Breast epithelium (tissue), 4 donors: ENCODE results near the gene ST6GALNAC6. TPM values are rescaled to one million over a fixed set of nuclear protein-coding genes. Genes with fewer than 3 reads are reported as not detected.

Source experiments
- DNase-seq, 2 donors: peaks; one replicate each; pipeline ENCODE4 v3.0.0-alpha.2; 2019; ENCODE audit warnings: low spot score in 2 of 2
- H3K27ac ChIP-seq, 2 donors: fragments of 200-600 bp; sonication (generic) in 1 of 2; one replicate each; pipeline ENCODE4 v1.5.1; 2016 to 2019; ENCODE audit warnings: mild to moderate bottlenecking in 1 of 2
- H3K27me3 ChIP-seq, 2 donors: fragments of 200-600 bp; sonication (generic) in 1 of 2; one replicate each; pipeline versions ENCODE4 v1.5.1 to v1.6.0; 2017 to 2019; ENCODE audit warnings: control low read depth in 1 of 2, mild to moderate bottlenecking in 1 of 2
- H3K36me3 ChIP-seq: fragments of 200-600 bp; one replicate; pipeline ENCODE4 v1.5.1; 2019
- H3K4me1 ChIP-seq, 2 donors: fragments of 200-600 bp; sonication (generic); one replicate each; pipeline ENCODE4 v1.5.1; 2016 to 2019; ENCODE audit warnings: control low read depth in 1 of 2
- H3K4me3 ChIP-seq, 3 donors: fragments of 200-600 bp; sonication (generic); 1 replicate in 2 of 3; 2 replicates in 1 of 3; pipeline ENCODE4 v1.5.1; 2016 to 2019; ENCODE audit warnings: mild to moderate bottlenecking in 3 of 3, moderate library complexity in 2 of 3
- H3K9me3 ChIP-seq, 2 donors: fragments of 200-600 bp; sonication (generic) in 1 of 2; one replicate each; pipeline ENCODE4 v1.5.1; 2016 to 2019; ENCODE audit warnings: control low read depth in 1 of 2
- POLR2A ChIP-seq: fragments of 450-650 bp; IDR thresholded peaks from one replicate; pipeline ENCODE4 v1.6.1; 2016; ENCODE audit warnings: antibody characterized with exemption, mild to moderate bottlenecking, moderate library complexity
- POLR2AphosphoS5 ChIP-seq, 3 donors: sonication (generic); formaldehyde crosslinking; IDR thresholded peaks; one replicate each; pipeline ENCODE4 v1.6.1; 2017; ENCODE audit warnings: antibody characterized with exemption in 3 of 3
- intact Hi-C: fragments of 100-400 bp; cut with DNase I; formaldehyde crosslinking; loops from one replicate; pipeline ENCODE4 v1.15.1; 2023; ENCODE audit warnings: low total_unique reads
- total RNA-seq, 3 donors: library from RNA; depleted of rRNA; stranded (reverse); fragments of >200 nt; gene quantifications; one replicate each; pipeline ENCODE4 v1.1.0, GENCODE V29; 2016
- TF ChIP-seq, protein P1 (sequence below), 3 donors: fragments of 450-650 bp; IDR thresholded peaks; one replicate each; pipeline ENCODE4 v1.5.1; 2016 to 2017; ENCODE audit warnings: antibody characterized with exemption in 3 of 3, mild to moderate bottlenecking in 3 of 3, moderate library complexity in 3 of 3

Gene ST6GALNAC6
- total RNA-seq, 3 donors from 2014 or later = 61.5 to 175 (median 103) TPM

GRCh38 chr9:127925959-127926905 is 26.8 kb upstream of the ST6GALNAC6 start:
- H3K36me3 ChIP-seq = no peaks in the 10 kb centered on the region
- peak overlapping the region; percentile 44 to 48 for H3K27ac ChIP-seq
- H3K27me3 ChIP-seq = no peaks in the 10 kb centered on the region
- no peak for TF ChIP-seq POLR2AphosphoS5 (IDR thresholded peaks at IDR 0.05)
- TF ChIP-seq POLR2A = no peak
- TF ChIP-seq, protein P1, sequence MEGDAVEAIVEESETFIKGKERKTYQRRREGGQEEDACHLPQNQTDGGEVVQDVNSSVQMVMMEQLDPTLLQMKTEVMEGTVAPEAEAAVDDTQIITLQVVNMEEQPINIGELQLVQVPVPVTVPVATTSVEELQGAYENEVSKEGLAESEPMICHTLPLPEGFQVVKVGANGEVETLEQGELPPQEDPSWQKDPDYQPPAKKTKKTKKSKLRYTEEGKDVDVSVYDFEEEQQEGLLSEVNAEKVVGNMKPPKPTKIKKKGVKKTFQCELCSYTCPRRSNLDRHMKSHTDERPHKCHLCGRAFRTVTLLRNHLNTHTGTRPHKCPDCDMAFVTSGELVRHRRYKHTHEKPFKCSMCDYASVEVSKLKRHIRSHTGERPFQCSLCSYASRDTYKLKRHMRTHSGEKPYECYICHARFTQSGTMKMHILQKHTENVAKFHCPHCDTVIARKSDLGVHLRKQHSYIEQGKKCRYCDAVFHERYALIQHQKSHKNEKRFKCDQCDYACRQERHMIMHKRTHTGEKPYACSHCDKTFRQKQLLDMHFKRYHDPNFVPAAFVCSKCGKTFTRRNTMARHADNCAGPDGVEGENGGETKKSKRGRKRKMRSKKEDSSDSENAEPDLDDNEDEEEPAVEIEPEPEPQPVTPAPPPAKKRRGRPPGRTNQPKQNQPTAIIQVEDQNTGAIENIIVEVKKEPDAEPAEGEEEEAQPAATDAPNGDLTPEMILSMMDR (IDR thresholded peaks at IDR 0.05) = no peak
- DNase-seq = no peak
- H3K9me3 ChIP-seq = no peaks in the 10 kb centered on the region
- H3K4me1 ChIP-seq = peaks cover 9 to 11% of the 10 kb centered on the region in 2 donors
- intact Hi-C loops = loop anchor here (5.0 kb wide), 1 partner anchor 334 kb away; no protein-coding TSS in a partner anchor
- H3K4me3 ChIP-seq = peak overlapping the region in 2 of 3 donors; percentile 61 to 69

- TF ChIP-seq POLR2A (no peak), POLR2AphosphoS5 (IDR thresholded peaks at IDR 0.05) (no peak)
- TF ChIP-seq, protein P1 (IDR thresholded peaks at IDR 0.05) = no peak
These were observed 25.5 kb upstream of the ST6GALNAC6 start for GRCh38 chr9:127924736-127925444.

GRCh38 chr9:127923771-127924170 is 24.4 kb upstream of the ST6GALNAC6 start:
- no peaks in the 10 kb centered on the region for H3K9me3 ChIP-seq
- H3K36me3 ChIP-seq = no peaks in the 10 kb centered on the region
- peaks cover 5 to 6% of the 10 kb centered on the region in 2 donors for H3K4me1 ChIP-seq
- TF ChIP-seq POLR2AphosphoS5 (IDR thresholded peaks at IDR 0.05) = no peak
- no peak for TF ChIP-seq POLR2A
- TF ChIP-seq, protein P1 (IDR thresholded peaks at IDR 0.05) = no peak
- intact Hi-C loops = loop anchor here (5.0 kb wide), 1 partner anchor 56 kb away; no protein-coding TSS in a partner anchor
- H3K27me3 ChIP-seq = no peaks in the 10 kb centered on the region
- H3K4me3 ChIP-seq = no peak overlapping the region
- no peak overlapping the region for H3K27ac ChIP-seq
- DNase-seq = no peak

More at GRCh38 chr9:127924736-127925444, 25.5 kb upstream of the ST6GALNAC6 start:
- intact Hi-C loops = loop anchor here (5.0 kb wide), 2 partner anchors 58 to 333 kb away; no protein-coding TSS in a partner anchor
- Histone ChIP-seq H3K27me3 (no peaks in the 10 kb centered on the region), H3K9me3 (no peaks in the 10 kb centered on the region), H3K36me3 (no peaks in the 10 kb centered on the region), H3K4me3 (no peak overlapping the region), H3K27ac (no peak overlapping the region), H3K4me1 (peaks cover 0 to 6% of the 10 kb centered on the region in 2 donors)
- DNase-seq = no peak

DNA sequence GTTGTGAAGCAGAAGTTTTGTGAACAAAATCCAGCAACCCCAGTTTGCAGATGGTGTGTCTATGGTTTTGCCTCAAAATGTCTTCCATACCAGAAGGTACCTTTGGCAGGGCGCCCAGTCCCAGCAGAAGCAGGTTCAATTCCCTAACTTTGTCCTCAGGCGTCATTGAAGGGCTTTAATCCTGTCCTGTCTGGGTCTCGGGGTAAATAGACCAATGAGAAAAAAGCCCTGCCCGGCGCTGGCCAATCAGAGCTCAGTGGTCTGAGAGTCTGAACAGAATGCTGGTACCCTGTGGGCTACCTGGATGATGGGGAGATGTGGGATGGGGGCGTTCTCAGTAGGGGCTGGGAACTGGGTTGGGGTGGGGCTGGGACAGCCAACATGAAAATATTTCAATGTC is 23.6 kb upstream of the ST6GALNAC6 start:
- Histone ChIP-seq H3K4me3 (no peak overlapping the region), H3K27ac (no peak overlapping the region), H3K4me1 (peaks cover 6 to 8% of the 10 kb centered on the region in 2 donors), H3K27me3 (no peaks in the 10 kb centered on the region), H3K36me3 (no peaks in the 10 kb centered on the region), H3K9me3 (no peaks in the 10 kb centered on the region)
- no peak for DNase-seq
- intact Hi-C loops = loop anchor here (5.0 kb wide), 1 partner anchor 56 kb away; no protein-coding TSS in a partner anchor
- TF ChIP-seq POLR2A (no peak), POLR2AphosphoS5 (IDR thresholded peaks at IDR 0.05) (no peak)
- TF ChIP-seq, protein P1 (IDR thresholded peaks at IDR 0.05) = no peak
